Measurements from ENCODE around the gene SSH3. TPM values are rescaled to one million over a fixed set of nuclear protein-coding genes. Genes with fewer than 3 reads are reported as not detected.
A peak's percentile ranks its signal among the peaks of the same experiment; 100 is the strongest.

SSH3 gene
- 7.2 and 7.3 TPM in 2 replicates for total RNA-seq

DNA sequence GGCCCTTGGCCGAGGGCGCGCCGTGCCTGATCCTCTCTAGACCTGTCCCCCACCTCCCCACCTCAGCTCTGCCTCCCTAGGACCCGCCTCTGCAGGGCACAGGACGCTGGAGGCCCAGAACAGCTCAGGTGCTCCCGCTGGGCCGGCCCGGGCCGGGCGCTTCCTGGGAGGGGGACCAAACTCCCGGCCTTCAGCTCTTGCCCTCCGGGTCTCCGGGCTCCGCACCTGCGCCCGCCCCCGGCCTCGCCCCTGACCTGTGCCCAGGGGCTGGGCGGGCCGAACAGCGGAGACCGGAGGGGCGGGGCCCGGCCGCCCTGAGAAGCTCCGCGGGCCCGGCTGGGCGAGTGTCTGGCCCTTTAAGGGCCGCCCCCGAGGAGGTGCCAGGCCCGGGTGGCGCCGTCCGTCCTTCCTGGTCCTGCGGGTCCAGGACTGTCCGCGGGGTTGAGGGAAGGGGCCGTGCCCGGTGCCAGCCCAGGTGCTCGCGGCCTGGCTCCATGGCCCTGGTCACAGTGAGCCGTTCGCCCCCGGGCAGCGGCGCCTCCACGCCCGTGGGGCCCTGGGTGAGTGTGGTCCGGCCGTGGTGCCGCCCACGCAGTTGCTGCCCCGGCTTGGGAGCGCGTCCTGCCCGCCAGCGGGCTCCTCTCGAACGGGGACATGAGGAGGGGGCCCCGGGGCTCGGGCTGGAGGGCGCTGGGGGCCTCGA, at the start of gene SSH3:
Gene SSH3, plus strand, starts transcription at position 399 of the 703 bp plus-strand sequence. Its CDS starts 96 bp downstream, at position 495.
- peak; percentile 45 to 52 for DNase-seq (ENCODE audit: low read depth in 2 of 2)

GRCh38 chr11:67253872-67254624, 49.3 kb upstream of the SSH3 start:
- DNase-seq (ENCODE audit: low read depth in 2 of 2): no peak

GRCh38 chr11:67254798-67255197, 48.5 kb upstream of the SSH3 start:
- DNase-seq (ENCODE audit: low read depth in 2 of 2): no peak

GRCh38 chr11:67255353-67255752, 48.0 kb upstream of the SSH3 start:
- no peak for DNase-seq (ENCODE audit: low read depth in 2 of 2)

GRCh38 chr11:67255864-67256263, 47.5 kb upstream of the SSH3 start:
- DNase-seq (ENCODE audit: low read depth in 2 of 2): no peak

- no peak for DNase-seq (ENCODE audit: low read depth in 2 of 2)
These were observed 46.7 kb upstream of the SSH3 start for GRCh38 chr11:67256477-67257135.

DNA sequence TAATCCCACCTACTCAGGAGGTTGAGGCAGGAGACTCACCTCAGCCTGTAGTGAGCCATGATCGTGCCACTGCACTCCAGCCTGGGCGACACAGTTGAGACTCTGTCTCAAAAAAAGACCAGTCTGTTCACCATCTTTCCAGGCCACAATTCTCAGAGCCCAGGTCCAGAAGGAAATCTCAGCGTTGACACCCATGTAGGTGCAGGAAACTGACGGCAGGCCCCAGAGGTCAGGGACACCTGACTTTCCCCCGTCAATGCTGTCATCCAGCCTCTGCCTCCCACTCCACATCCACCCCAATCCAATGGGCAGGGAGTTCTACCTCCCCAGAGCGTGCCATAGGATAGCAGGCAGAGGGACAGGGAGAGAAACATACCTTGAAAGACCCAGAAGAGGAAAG, 42.9 kb upstream of the SSH3 start:
- no peak for DNase-seq (ENCODE audit: low read depth in 2 of 2)

GRCh38 chr11:67260885-67261639, 42.3 kb upstream of the SSH3 start:
- DNase-seq (ENCODE audit: low read depth in 2 of 2): peak; percentile 50 to 59

GRCh38 chr11:67261640-67261945, 41.7 kb upstream of the SSH3 start:
- no peak for DNase-seq (ENCODE audit: low read depth in 2 of 2)

DNA sequence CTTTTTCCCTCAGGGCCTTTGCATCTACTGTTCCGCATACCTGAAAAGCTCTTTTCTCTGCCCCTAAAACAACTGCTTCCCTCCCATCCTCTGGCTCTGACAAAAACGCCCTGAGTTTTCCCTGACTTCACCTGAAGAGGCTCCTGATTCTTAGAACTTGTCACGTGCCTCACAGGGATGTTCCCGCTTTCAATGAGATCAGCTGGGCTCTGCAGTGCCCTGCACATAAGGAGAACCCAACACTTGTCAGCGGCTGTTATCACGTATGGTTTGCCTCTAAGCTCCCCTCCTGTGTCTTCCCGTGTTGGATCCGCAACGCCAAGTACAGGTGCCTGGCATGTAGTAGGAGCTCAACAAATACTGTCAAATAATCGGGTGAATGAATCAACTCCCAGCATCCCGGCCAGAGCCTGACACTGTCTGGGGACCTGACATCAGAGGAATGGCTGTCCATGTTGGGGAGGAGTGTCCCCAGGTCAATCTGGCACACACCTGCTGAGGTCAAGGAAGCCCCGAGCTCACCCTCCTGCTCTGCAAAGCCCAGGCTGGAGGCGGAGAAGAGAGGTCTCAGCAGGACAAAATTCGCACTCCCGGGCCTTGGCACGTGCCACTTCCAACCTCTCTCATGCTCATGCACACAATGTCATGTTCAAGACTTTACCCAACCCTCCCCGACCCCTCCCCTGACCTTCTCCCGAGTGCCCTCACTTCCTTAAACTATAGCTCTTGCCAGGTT, 41.2 kb upstream of the SSH3 start:
- DNase-seq (ENCODE audit: low read depth in 2 of 2): no peak

DNA sequence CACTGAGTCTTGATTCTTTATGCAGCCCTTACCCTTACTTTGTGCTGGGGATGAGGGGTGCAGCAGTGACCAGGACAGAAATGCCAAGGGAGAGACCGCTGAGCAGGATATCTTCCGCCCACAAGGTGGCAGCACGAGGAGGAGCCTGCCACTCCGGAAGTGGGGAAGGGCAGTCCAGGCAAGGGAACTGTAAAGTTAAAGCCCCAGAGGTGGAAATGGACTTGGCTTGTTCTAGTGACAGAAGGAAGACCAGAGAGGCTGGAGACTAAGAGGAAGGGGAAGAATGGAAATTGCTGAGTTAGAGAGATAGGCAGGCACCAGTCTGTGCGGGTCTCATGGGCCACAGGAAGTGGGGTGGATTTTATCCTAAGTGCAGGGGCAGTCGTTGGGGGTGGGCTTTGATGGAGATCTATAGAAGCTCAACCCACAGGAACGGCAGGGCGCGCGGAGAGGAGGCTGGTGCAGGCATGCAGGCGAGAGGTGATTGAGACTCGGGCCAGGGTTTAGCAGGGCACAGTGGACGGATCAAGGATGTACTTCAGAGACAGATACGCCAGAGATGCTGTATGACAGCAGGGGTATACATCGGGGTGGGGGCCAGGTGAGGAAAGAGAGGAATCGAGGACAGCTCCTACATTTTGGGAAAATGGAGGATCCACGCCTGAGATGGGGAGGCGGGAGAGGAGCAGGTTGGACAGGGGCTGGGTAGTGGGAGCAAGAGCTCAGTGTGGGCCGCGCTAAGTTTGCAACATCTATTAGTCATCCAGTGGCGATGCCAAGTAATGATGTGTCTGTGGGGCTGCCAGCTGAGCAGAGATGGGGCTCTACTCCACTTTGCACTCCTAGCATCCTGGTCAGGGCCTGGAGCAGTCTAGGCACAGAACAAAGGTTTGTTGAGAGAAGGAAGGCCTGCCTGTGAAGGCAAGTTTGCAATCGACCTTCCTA, 40.3 kb upstream of the SSH3 start:
- DNase-seq (ENCODE audit: low read depth in 2 of 2): peak; percentile 74 to 81

- DNase-seq (ENCODE audit: low read depth in 2 of 2): no peak
These were observed 39.1 kb upstream of the SSH3 start for GRCh38 chr11:67264260-67264659.

GRCh38 chr11:67264877-67265632, 38.3 kb upstream of the SSH3 start:
- DNase-seq (ENCODE audit: low read depth in 2 of 2): no peak

DNA sequence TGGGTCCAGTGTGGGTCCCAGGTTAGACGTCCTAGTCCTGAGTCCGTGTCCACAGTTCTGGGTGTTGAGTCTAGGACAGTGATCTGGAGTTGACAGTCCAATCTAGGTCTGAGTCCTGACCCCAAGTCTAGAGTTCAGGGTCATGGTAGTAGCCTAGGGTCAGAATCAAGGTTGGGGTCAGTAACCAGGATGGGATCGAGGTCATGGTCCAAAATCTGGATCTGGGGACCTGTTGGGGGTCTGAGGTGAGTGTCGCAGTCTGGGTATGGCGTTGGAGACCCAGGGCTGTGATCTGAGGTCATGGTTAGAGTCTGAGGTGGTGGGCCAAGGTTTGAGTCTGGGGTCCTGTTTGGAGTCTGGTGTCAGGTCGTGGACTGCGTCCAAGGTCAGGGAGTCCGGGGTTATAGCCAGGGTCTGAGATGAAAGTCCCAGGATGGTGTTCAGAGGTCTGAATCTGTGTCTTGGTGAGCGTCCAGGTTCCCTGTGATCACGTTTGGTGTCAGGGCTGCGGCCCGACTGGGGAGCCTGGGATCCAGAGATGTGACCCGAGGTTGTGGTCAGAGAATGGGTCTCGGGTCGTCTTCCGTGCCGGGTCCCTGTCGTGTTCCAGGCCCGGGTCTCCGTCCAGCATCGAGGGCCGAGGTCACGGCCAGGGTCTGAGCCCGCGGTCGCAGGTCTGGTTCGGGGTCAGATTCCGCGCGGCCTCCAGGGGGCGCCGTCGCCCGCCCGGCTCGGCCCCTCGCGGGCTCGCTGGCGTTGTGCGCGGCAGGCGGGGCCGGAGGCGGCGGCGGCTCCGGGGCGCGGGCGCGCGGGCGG, 37.5 kb upstream of the SSH3 start:
- DNase-seq (ENCODE audit: low read depth in 2 of 2): peak; percentile 61 to 72

DNA sequence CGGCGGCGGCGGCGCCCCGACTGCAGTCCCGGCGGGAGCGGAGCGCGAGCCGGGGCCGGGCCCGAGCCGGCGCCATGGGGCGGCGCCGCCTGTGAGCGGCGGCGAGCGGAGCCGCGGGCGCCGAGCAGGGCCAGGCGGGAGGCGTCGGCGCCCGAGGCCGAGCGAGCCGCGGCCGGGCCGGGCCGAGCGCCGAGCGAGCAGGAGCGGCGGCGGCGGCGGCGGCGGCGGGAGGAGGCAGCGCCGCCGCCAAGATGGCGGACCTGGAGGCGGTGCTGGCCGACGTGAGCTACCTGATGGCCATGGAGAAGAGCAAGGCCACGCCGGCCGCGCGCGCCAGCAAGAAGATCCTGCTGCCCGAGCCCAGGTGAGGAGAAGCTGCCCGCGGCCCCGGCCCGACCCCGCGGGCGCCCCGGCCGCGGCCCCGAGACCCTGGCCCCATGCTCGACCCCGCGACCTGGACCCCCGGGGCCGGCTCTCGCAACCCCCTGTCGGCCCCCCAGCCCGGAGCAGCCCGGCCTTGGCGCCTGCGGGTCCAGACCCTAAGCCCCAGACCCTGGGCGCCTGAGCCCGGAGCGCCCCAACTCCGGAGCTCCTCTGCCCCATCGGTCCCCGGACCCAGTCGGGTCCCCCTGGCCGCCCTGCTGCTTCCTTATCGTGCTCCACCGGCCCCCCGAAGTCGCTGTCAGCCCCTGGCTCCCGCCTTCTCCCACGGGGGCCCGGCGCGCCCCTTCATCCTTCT, 36.7 kb upstream of the SSH3 start, which contains the start of gene GRK2:
Gene GRK2, plus strand, starts transcription at position 25 of the 739 bp plus-strand sequence. Its CDS starts 227 bp downstream, at position 252.
- DNase-seq (ENCODE audit: low read depth in 2 of 2): peak; percentile 52 to 58

- DNase-seq (ENCODE audit: low read depth in 2 of 2): no peak
These were observed 35.9 kb upstream of the SSH3 start for GRCh38 chr11:67267188-67268080.

All from lung microvascular endothelial cell (primary cell).